Panc1 (cell line): ENCODE measurements around the gene FFAR3. TPM values are rescaled to one million over a fixed set of nuclear protein-coding genes. Genes with fewer than 3 reads are reported as not detected.

Experiments used
- ATAC-seq: fragments of 200-7000 bp; cut with Tn5 transposase; 2 replicates; pipeline ENCODE4 v1.9.1; 2020; ENCODE audit warnings: mild to moderate bottlenecking, moderate library complexity
- BruUV-seq: library from RNA; stranded (reverse); fragments of 400-500 nt; replicated peaks from 2 replicates; lab custom pipeline; 2021; lab: Mats Ljungman, UMichigan
- CTCF ChIA-PET: fragments of 300-600 bp; sonication (Branson Sonifier 250); formaldehyde crosslinking; loops from one replicate; lab custom pipeline; 2022; ENCODE audit warnings: antibody characterized with exemption; lab: Charles Lee
- POLR2A ChIA-PET: fragments of 300-600 bp; sonication (Branson Sonifier 250); formaldehyde crosslinking; loops from one replicate; lab custom pipeline; 2022; ENCODE audit warnings: antibody characterized with exemption; lab: Charles Lee
- DNase-seq: peaks from one replicate; pipeline ENCODE4 v3.0.0-alpha.2; 2010; ENCODE audit warnings: low read depth, low spot score
- H3K27ac ChIP-seq: 2 replicates; pipeline ENCODE4 v1.5.1; 2011; ENCODE audit warnings: mild to moderate bottlenecking, low read length, inconsistent platforms
- H3K27me3 ChIP-seq: fragments of 200-500 bp; sonication (Bioruptor generic); 2 replicates; pipeline ENCODE4 v1.6.0; 2014; ENCODE audit warnings: low read length, inconsistent platforms; ENCODE audit not compliant: control insufficient read depth, insufficient read depth
- H3K36me3 ChIP-seq: fragments of 200-500 bp; sonication (Bioruptor generic); 2 replicates; pipeline ENCODE4 v1.5.1; 2014; ENCODE audit warnings: inconsistent platforms, mild to moderate bottlenecking, low read length, moderate library complexity; ENCODE audit not compliant: control insufficient read depth, insufficient read depth
- H3K4me1 ChIP-seq: 2 replicates; pipeline ENCODE4 v1.5.1; 2011; ENCODE audit warnings: inconsistent platforms, mild to moderate bottlenecking, low read length, moderate library complexity; ENCODE audit not compliant: control insufficient read depth, insufficient read depth
- H3K4me3 ChIP-seq, 2 experiments: 2 replicates each; pipeline ENCODE4 v1.5.1; 2011 to 2012; ENCODE audit warnings: low read depth in 2 of 2, low read length in 2 of 2, mild to moderate bottlenecking in 2 of 2, inconsistent platforms in 1 of 2, moderate library complexity in 1 of 2
- H3K9me3 ChIP-seq: fragments of 200-500 bp; sonication (Bioruptor generic); 2 replicates; pipeline ENCODE4 v1.5.1; 2014; ENCODE audit warnings: low read depth, mild to moderate bottlenecking, inconsistent platforms, low read length, moderate library complexity; ENCODE audit not compliant: control insufficient read depth, insufficient read depth
- POLR2AphosphoS5 ChIP-seq: IDR thresholded peaks from 2 replicates; pipeline ENCODE4 v1.6.1; 2012; ENCODE audit warnings: mild to moderate bottlenecking, low read depth, low read length, moderate library complexity
- REST ChIP-seq, 2 experiments: IDR thresholded peaks; 2 replicates each; pipeline ENCODE4 v1.6.1; 2011 to 2012; ENCODE audit warnings: low read depth in 2 of 2, control low read depth in 1 of 2, low read length in 1 of 2, mild to moderate bottlenecking in 1 of 2, moderate library complexity in 1 of 2; ENCODE audit not compliant: insufficient read depth in 1 of 2
- SIN3A ChIP-seq: IDR thresholded peaks from 2 replicates; pipeline ENCODE4 v1.6.1; 2012; ENCODE audit warnings: low read depth, mild to moderate bottlenecking, low read length, moderate library complexity, borderline replicate concordance; ENCODE audit not compliant: insufficient read depth
- TCF7L2 ChIP-seq: IDR thresholded peaks from 2 replicates; pipeline ENCODE4 v1.6.1; 2011; ENCODE audit warnings: mild to moderate bottlenecking, low read depth, low read length, inconsistent platforms
- in situ Hi-C: cut with HindIII; loops from 2 replicates; pipeline ENCODE4 v1.10.0; 2016; ENCODE audit warnings: low sequenced_read_pairs, low pct_unique_long_range_greater_than_20kb
- intact Hi-C: fragments of 100-400 bp; cut with micrococcal nuclease; formaldehyde crosslinking; loops from one replicate; pipeline ENCODE4 v1.10.0; 2022; ENCODE audit not compliant: unreplicated experiment
- total RNA-seq: library from RNA; stranded (reverse); gene quantifications from one replicate; pipeline ENCODE4 v1.2.1, GENCODE V29; 2021; ENCODE audit not compliant: unreplicated experiment
- TF ChIP-seq, protein P1 (sequence below): fragments of 450-650 bp; IDR thresholded peaks from 2 replicates; pipeline ENCODE4 v1.5.1; 2017; ENCODE audit warnings: mild to moderate bottlenecking

FFAR3 gene
- total RNA-seq, 1 experiment from 2014 or later = not detected

GRCh38 chr19:35350591-35350990, 7.7 kb upstream of the FFAR3 start:
- intact Hi-C loops = loop anchor here (10.0 kb wide), 1 partner anchor 144 kb away; the partner anchor contains the start of gene KRTDAP
- CTCF ChIA-PET = no interaction called here
- in situ Hi-C loops = no loop called here
- Histone ChIP-seq H3K27me3 (peaks cover 4% of the 10 kb centered on the region; the same call in 1 of the 2 replicates), H3K9me3 (no peaks in the 10 kb centered on the region), H3K4me1 (no peaks in the 10 kb centered on the region), H3K27ac (no peak overlapping the region), H3K36me3 (no peaks in the 10 kb centered on the region), H3K4me3 (no peak overlapping the region)
- TF ChIP-seq TCF7L2 (no peak), REST (IDR thresholded peaks at IDR 0.05; ENCODE audit: insufficient read depth in 1 of 2, low read depth in 2 of 2, low read length in 1 of 2) (no peak), POLR2AphosphoS5 (no peak), SIN3A (no peak)
- TF ChIP-seq, protein P1, sequence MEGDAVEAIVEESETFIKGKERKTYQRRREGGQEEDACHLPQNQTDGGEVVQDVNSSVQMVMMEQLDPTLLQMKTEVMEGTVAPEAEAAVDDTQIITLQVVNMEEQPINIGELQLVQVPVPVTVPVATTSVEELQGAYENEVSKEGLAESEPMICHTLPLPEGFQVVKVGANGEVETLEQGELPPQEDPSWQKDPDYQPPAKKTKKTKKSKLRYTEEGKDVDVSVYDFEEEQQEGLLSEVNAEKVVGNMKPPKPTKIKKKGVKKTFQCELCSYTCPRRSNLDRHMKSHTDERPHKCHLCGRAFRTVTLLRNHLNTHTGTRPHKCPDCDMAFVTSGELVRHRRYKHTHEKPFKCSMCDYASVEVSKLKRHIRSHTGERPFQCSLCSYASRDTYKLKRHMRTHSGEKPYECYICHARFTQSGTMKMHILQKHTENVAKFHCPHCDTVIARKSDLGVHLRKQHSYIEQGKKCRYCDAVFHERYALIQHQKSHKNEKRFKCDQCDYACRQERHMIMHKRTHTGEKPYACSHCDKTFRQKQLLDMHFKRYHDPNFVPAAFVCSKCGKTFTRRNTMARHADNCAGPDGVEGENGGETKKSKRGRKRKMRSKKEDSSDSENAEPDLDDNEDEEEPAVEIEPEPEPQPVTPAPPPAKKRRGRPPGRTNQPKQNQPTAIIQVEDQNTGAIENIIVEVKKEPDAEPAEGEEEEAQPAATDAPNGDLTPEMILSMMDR = no peak
- DNase-seq (no peak), ATAC-seq (no peak)
- BruUV-seq = no TSS peak
- POLR2A ChIA-PET = interaction anchor here (0.5 kb wide), 1 partner anchor 15 kb away, joined by 9 read pairs; no protein-coding TSS in a partner anchor

DNA sequence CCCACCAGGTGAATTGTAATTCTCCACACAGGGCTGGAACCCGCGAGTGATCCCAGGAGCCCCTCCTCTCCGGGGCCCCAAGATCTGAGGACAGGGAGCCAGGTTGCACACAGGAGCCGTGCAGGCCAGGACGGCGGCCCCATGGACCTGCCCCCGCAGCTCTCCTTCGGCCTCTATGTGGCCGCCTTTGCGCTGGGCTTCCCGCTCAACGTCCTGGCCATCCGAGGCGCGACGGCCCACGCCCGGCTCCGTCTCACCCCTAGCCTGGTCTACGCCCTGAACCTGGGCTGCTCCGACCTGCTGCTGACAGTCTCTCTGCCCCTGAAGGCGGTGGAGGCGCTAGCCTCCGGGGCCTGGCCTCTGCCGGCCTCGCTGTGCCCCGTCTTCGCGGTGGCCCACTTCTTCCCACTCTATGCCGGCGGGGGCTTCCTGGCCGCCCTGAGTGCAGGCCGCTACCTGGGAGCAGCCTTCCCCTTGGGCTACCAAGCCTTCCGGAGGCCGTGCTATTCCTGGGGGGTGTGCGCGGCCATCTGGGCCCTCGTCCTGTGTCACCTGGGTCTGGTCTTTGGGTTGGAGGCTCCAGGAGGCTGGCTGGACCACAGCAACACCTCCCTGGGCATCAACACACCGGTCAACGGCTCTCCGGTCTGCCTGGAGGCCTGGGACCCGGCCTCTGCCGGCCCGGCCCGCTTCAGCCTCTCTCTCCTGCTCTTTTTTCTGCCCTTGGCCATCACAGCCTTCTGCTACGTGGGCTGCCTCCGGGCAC, 6.7 kb upstream of the FFAR3 start:
- DNase-seq = no peak
- POLR2A ChIA-PET = no interaction called here
- Histone ChIP-seq H3K27me3 (0 out of 2 replicates have a peak, but pooled peaks cover 4% of the 10 kb centered on the region), H3K36me3 (no peaks in the 10 kb centered on the region), H3K4me3 (no peak overlapping the region), H3K4me1 (no peaks in the 10 kb centered on the region), H3K27ac (no peak overlapping the region), H3K9me3 (no peaks in the 10 kb centered on the region)
- no peak for ATAC-seq
- TF ChIP-seq, protein P1 = no peak
- TF ChIP-seq POLR2AphosphoS5 = no peak
- no peak for TF ChIP-seq SIN3A
- no peak for TF ChIP-seq TCF7L2
- no peak for TF ChIP-seq REST (IDR thresholded peaks at IDR 0.05; ENCODE audit: insufficient read depth in 1 of 2, low read depth in 2 of 2, low read length in 1 of 2)
- intact Hi-C loops = loop anchor here (10.0 kb wide), 1 partner anchor 143 kb away; the partner anchor contains the start of gene KRTDAP
- CTCF ChIA-PET = interaction anchor here (0.5 to 2.7 kb wide), 3 partner anchors 118 to 284 kb away, joined by 3 to 23 read pairs (median 17); no protein-coding TSS in a partner anchor
- no TSS peak for BruUV-seq
- in situ Hi-C loops = no loop called here
